ENCODE measurements around the gene CD109. TPM values are rescaled to one million over a fixed set of nuclear protein-coding genes. Genes with fewer than 3 reads are reported as not detected.

The CD109 gene
- total and polyA plus RNA-seq, 2 of the 4 experiments (the other 2 are of a cell fraction) = 3.6 to 5.0 TPM

DNA sequence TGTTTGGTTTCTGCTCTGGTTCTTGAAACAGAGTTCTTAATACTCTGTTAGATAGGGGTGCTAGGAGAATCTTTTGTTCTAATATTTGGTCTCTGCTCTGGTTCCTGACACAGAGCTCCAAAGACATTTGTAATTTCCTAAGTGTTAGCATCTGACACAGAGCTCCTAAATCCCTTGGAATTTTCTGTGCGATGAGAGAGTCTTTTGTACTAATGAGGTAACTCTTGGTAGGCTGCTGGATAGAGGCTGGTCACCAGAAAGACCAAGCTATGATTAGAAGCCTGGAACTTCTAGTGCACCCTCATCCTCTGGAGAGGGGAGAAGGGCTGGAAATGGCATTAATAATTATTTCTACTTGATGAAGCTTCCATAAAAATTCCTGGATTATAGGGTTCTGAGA, 7.7 kb upstream of the CD109 start:
- Histone ChIP-seq H2BK5ac (ENCODE audit: low read depth, low read length, poor library complexity, severe bottlenecking) (no peak overlapping the region), H4K20me1 (ENCODE audit: insufficient read depth, low read length) (no peaks in the 10 kb centered on the region), H3K9me1 (ENCODE audit: insufficient read depth, low read length) (peaks cover 4% of the 10 kb centered on the region; the same call in 1 of the 2 replicates), H3K4me3 (ENCODE audit: insufficient read depth, low read depth, low read length) (no peak overlapping the region), H3K4me1 (ENCODE audit: control insufficient read depth, insufficient read depth, low read length) (no peaks in the 10 kb centered on the region; the same call in 1 of the 2 replicates), H3K27me3 (ENCODE audit: control insufficient read depth, insufficient read depth, low read length) (peaks cover 2% of the 10 kb centered on the region; the same call in 1 of the 2 replicates), H3K9ac (ENCODE audit: low read depth, low read length) (no peak overlapping the region), H3K9me3 (ENCODE audit: control insufficient read depth, insufficient read depth, low read length) (no peaks in the 10 kb centered on the region), H2AK5ac (ENCODE audit: low read depth, low read length) (no peak overlapping the region), H4K5ac (ENCODE audit: low read depth, low read length) (no peak overlapping the region), H3K23ac (ENCODE audit: low read depth, low read length) (no peak overlapping the region), H2AFZ (replicated peaks; ENCODE audit: low read length, poor library complexity) (no peak overlapping the region), H2BK120ac (ENCODE audit: low read depth, low read length) (no peak overlapping the region), H2BK20ac (ENCODE audit: low read depth, low read length) (no peak overlapping the region), H2BK15ac (ENCODE audit: low read depth, low read length) (no peak overlapping the region), H3K4ac (ENCODE audit: low read depth, low read length) (no peak overlapping the region), H3K14ac (replicated peaks; ENCODE audit: low read depth, low read length) (no peak overlapping the region), H4K91ac (ENCODE audit: insufficient read depth, low read depth, low read length) (no peak overlapping the region), H3K36me3 (ENCODE audit: control insufficient read depth, insufficient read depth, low read length) (no peaks in the 10 kb centered on the region), H3K56ac (ENCODE audit: extremely low read depth, insufficient read depth, low read length) (no peak overlapping the region), H3K18ac (ENCODE audit: low read depth, low read length) (no peak overlapping the region), H3K79me1 (ENCODE audit: low read depth in 1 of 2, low read length in 2 of 2) (no peaks in the 10 kb centered on the region), H3K4me2 (ENCODE audit: low read depth, low read length) (no peak overlapping the region), H2AK9ac (replicated peaks; ENCODE audit: low read depth, low read length, poor library complexity) (no peak overlapping the region), H3K27ac (ENCODE audit: insufficient read depth, low read length) (no peak overlapping the region), H4K8ac (ENCODE audit: low read depth in 2 of 2, low read length in 2 of 2) (no peak overlapping the region)
- ChIA-PET POLR2A (ENCODE audit: unreplicated experiment) (no interaction called here), CTCF (interaction anchor here (0.6 to 1.2 kb wide), 4 partner anchors 13 to 224 kb away, joined by 3 to 5 read pairs (median 3); no protein-coding TSS in a partner anchor)
- no CpG with 5 or more reads among the region's 1 CpG for WGBS, 2 experiments (ENCODE audit: extremely low coverage in 2 of 2, insufficient read length in 1 of 2)
- DNase-seq (no peak), ATAC-seq (ENCODE audit: low read depth) (no peak)
- in situ Hi-C loops (cut with MboI; ENCODE audit: low sequenced_read_pairs) (no loop called here), intact Hi-C loops (cut with micrococcal nuclease) (no loop called here), dilution Hi-C loops (cut with HindIII; ENCODE audit: low sequenced_read_pairs, unreplicated experiment) (no loop called here)
- no TSS peak for BruUV-seq (replicated peaks)
- no peak for TF ChIP-seq MXI1 (IDR thresholded peaks at IDR 0.05; ENCODE audit: borderline replicate concordance, low read depth, low read length)
- no peak for TF ChIP-seq CHD1 (IDR thresholded peaks at IDR 0.05; ENCODE audit: low read depth, low read length)
- TF ChIP-seq RFX5 (IDR thresholded peaks at IDR 0.05; ENCODE audit: low read depth, low read length) = no peak
- TF ChIP-seq, protein P1, sequence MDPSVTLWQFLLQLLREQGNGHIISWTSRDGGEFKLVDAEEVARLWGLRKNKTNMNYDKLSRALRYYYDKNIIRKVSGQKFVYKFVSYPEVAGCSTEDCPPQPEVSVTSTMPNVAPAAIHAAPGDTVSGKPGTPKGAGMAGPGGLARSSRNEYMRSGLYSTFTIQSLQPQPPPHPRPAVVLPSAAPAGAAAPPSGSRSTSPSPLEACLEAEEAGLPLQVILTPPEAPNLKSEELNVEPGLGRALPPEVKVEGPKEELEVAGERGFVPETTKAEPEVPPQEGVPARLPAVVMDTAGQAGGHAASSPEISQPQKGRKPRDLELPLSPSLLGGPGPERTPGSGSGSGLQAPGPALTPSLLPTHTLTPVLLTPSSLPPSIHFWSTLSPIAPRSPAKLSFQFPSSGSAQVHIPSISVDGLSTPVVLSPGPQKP (IDR thresholded peaks at IDR 0.05; ENCODE audit: borderline replicate concordance, low read depth, low read length) = no peak
- no peak for TF ChIP-seq RCOR1 (IDR thresholded peaks at IDR 0.05; ENCODE audit: insufficient replicate concordance, low read length)
- no peak for TF ChIP-seq POLR2A (IDR thresholded peaks at IDR 0.05; ENCODE audit: low read depth, low read length)
- no peak for TF ChIP-seq NFE2L2 (IDR thresholded peaks at IDR 0.05; ENCODE audit: low read depth, low read length)
- no peak for TF ChIP-seq RAD21 (IDR thresholded peaks at IDR 0.05; ENCODE audit: low read length)
- no peak for TF ChIP-seq FOS (IDR thresholded peaks at IDR 0.05; ENCODE audit: low read depth, low read length)
- TF ChIP-seq, protein P2, sequence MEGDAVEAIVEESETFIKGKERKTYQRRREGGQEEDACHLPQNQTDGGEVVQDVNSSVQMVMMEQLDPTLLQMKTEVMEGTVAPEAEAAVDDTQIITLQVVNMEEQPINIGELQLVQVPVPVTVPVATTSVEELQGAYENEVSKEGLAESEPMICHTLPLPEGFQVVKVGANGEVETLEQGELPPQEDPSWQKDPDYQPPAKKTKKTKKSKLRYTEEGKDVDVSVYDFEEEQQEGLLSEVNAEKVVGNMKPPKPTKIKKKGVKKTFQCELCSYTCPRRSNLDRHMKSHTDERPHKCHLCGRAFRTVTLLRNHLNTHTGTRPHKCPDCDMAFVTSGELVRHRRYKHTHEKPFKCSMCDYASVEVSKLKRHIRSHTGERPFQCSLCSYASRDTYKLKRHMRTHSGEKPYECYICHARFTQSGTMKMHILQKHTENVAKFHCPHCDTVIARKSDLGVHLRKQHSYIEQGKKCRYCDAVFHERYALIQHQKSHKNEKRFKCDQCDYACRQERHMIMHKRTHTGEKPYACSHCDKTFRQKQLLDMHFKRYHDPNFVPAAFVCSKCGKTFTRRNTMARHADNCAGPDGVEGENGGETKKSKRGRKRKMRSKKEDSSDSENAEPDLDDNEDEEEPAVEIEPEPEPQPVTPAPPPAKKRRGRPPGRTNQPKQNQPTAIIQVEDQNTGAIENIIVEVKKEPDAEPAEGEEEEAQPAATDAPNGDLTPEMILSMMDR (conservative IDR thresholded peaks at IDR 0.05; ENCODE audit: low read depth, low read length) = no peak
- TF ChIP-seq MAFK (IDR thresholded peaks at IDR 0.05; ENCODE audit: low read depth, low read length) = no peak
- TF ChIP-seq, protein P3, sequence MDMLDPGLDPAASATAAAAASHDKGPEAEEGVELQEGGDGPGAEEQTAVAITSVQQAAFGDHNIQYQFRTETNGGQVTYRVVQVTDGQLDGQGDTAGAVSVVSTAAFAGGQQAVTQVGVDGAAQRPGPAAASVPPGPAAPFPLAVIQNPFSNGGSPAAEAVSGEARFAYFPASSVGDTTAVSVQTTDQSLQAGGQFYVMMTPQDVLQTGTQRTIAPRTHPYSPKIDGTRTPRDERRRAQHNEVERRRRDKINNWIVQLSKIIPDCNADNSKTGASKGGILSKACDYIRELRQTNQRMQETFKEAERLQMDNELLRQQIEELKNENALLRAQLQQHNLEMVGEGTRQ (IDR thresholded peaks at IDR 0.05; ENCODE audit: low read depth, low read length) = no peak
- TF ChIP-seq SMC3 (IDR thresholded peaks at IDR 0.05; ENCODE audit: low read depth, low read length) = no peak
- TF ChIP-seq CEBPB (IDR thresholded peaks at IDR 0.05; ENCODE audit: low read depth, low read length) = no peak
- TF ChIP-seq BHLHE40 (IDR thresholded peaks at IDR 0.05; ENCODE audit: low read depth, low read length) = no peak
- no peak for TF ChIP-seq MAZ (IDR thresholded peaks at IDR 0.05; ENCODE audit: borderline replicate concordance, low read depth, low read length)

Data from IMR-90 (cell line).